Chondrocyte (in vitro differentiated cells): ENCODE measurements around the gene GPRC5B. TPM values are rescaled to one million over a fixed set of nuclear protein-coding genes. Genes with fewer than 3 reads are reported as not detected.

Source experiments
- DNase-seq: peaks from one replicate; pipeline ENCODE4 v3.0.0; 2021; ENCODE audit warnings: mixed read lengths, low spot score
- H3K27ac Mint-ChIP-seq: one replicate; pipeline ENCODE4 v1.8.0; 2021; ENCODE audit warnings: mild to moderate bottlenecking, moderate library complexity, mixed read lengths; ENCODE audit not compliant: unreplicated experiment
- H3K27me3 Mint-ChIP-seq: 2 replicates; pipeline ENCODE4 v1.8.0; 2021; ENCODE audit warnings: low read depth, mixed read lengths
- H3K36me3 Mint-ChIP-seq: 2 replicates; pipeline ENCODE4 v1.8.0; 2021; ENCODE audit warnings: low read depth, mixed read lengths
- H3K4me1 Mint-ChIP-seq: 2 replicates; pipeline ENCODE4 v1.8.0; 2021; ENCODE audit warnings: low read depth, mild to moderate bottlenecking, mixed read lengths
- H3K4me3 Mint-ChIP-seq: one replicate; pipeline ENCODE4 v1.8.0; 2021; ENCODE audit warnings: mild to moderate bottlenecking, moderate library complexity, mixed read lengths; ENCODE audit not compliant: unreplicated experiment
- H3K9me3 Mint-ChIP-seq: 2 replicates; pipeline ENCODE4 v1.8.0; 2021; ENCODE audit warnings: low read depth, mixed read lengths
- CTCF ChIP-seq: fragments of 200-600 bp; sonication (generic); IDR thresholded peaks from 2 replicates; pipeline ENCODE4 v1.5.0; 2021; ENCODE audit warnings: antibody characterized with exemption, mild to moderate bottlenecking, moderate library complexity
- total RNA-seq: library from RNA; stranded (reverse); gene quantifications from 3 replicates; pipeline ENCODE4 v1.2.1, GENCODE V29; 2021

GPRC5B gene
- total RNA-seq, 1 donor from 2014 or later: 2.2 TPM

GRCh38 chr16:19888834-19889233 lies 4.2 kb upstream of the GPRC5B start:
- H3K4me3 Mint-ChIP-seq: no peak overlapping the region
- no peak overlapping the region for H3K27ac Mint-ChIP-seq

GRCh38 chr16:19886073-19886941 lies 1.7 kb upstream of the GPRC5B start:
- peaks cover 19% of the 10 kb centered on the region for H3K4me1 Mint-ChIP-seq
- H3K27me3 Mint-ChIP-seq: peaks cover 8% of the 10 kb centered on the region
- H3K9me3 Mint-ChIP-seq: no peaks in the 10 kb centered on the region
- TF ChIP-seq CTCF: peak; percentile 99
- peak overlapping the region; percentile 33 for H3K4me3 Mint-ChIP-seq
- DNase-seq: no peak
- no peaks in the 10 kb centered on the region for H3K36me3 Mint-ChIP-seq
- H3K27ac Mint-ChIP-seq: no peak overlapping the region

More at GRCh38 chr16:19888834-19889233, 4.2 kb upstream of the GPRC5B start:
- Mint-ChIP-seq H3K4me1 (peaks cover 13% of the 10 kb centered on the region), H3K36me3 (no peaks in the 10 kb centered on the region), H3K9me3 (no peaks in the 10 kb centered on the region), H3K27me3 (no peaks in the 10 kb centered on the region)
- TF ChIP-seq CTCF: no peak
- no peak for DNase-seq

DNA sequence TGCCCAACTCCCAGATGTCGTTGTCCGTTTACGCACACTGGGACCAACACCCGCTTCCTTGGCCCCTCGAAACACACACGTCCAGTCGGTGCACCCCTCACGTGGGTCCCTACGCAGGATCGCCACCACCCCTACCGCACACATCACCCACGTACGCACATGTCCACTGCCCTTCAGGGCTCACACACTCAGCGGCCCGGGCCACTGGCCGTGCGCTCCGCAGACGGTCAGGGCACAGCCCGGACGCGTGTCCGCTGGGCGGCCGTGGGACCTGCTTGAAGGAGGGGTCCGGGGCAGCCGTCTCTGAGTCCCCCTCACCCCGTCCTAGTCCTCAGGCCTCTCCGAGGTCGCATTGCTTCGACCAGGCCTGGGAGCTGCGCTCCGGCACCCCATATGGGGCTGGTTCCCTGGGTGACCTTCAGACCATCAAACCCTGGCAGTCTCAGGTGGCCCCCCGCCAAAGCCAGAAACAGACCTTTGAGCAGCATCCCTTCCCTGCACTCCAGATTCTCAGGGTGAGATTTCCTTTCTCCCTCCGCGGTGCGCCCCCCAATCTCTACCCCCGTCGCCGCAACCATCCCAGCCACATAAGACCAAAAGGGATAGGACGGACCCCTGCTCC lies 914 bp upstream of the GPRC5B start:
- Mint-ChIP-seq H3K9me3 (no peaks in the 10 kb centered on the region), H3K27me3 (peaks cover 8% of the 10 kb centered on the region), H3K4me3 (peak overlapping the region; percentile 73), H3K27ac (no peak overlapping the region), H3K36me3 (no peaks in the 10 kb centered on the region), H3K4me1 (peaks cover 19% of the 10 kb centered on the region)
- no peak for TF ChIP-seq CTCF
- no peak for DNase-seq

DNA sequence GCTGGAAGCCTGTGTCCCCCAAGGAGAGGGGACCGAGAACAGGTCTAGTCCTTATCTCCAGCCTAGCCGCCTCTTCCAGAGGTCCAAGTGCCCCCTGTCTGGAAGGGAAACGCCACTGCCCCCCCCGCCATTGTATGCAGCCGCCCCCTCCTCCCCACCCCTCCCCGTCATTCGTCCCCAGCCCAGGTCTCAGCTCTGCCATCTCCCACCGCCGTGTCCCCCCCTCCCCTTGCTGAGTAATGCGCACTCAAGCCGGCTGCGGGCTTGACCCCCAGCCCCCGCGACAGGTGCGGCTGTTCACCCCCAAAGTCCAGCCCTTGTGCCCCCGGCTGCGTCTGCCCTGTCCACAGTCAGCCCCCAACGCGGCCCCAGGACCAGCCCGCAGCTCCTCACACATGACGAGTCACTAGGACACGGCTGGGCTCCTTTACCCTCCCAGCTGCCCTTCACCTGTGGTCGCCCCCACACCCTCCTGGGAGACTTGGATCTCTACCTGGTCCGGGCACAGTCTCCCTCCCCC lies 622 bp downstream of the GPRC5B start:
- TF ChIP-seq CTCF: no peak
- no peak overlapping the region for H3K27ac Mint-ChIP-seq
- DNase-seq: no peak
- H3K9me3 Mint-ChIP-seq: no peaks in the 10 kb centered on the region
- H3K36me3 Mint-ChIP-seq: no peaks in the 10 kb centered on the region
- H3K4me3 Mint-ChIP-seq: peak overlapping the region; percentile 68
- peaks cover 19% of the 10 kb centered on the region for H3K4me1 Mint-ChIP-seq
- H3K27me3 Mint-ChIP-seq: peaks cover 8% of the 10 kb centered on the region

- Mint-ChIP-seq H3K27me3 (peaks cover 8% of the 10 kb centered on the region), H3K4me1 (peaks cover 19% of the 10 kb centered on the region), H3K4me3 (peak overlapping the region; percentile 68), H3K27ac (no peak overlapping the region), H3K36me3 (no peaks in the 10 kb centered on the region), H3K9me3 (no peaks in the 10 kb centered on the region)
- TF ChIP-seq CTCF: no peak
- no peak for DNase-seq
Observed at GRCh38 chr16:19883296-19883965, 1.2 kb downstream of the GPRC5B start.
